Tibial artery (tissue), 4 donors: Measurements from ENCODE around the gene CDC45.

Experiments used
- DNase-seq, 2 donors: peaks; one replicate each; pipeline ENCODE4 v3.0.0-alpha.2; 2019
- H3K27ac ChIP-seq, 2 donors: fragments of 200-600 bp; sonication (generic) in 1 of 2; 1 replicate in 1 of 2; 2 replicates in 1 of 2; pipeline ENCODE4 v1.5.1; 2018 to 2019; ENCODE audit warnings: mild to moderate bottlenecking in 1 of 2
- H3K27me3 ChIP-seq, 2 donors: fragments of 200-600 bp; sonication (generic) in 1 of 2; one replicate each; pipeline versions ENCODE4 v1.5.1 to v1.6.0; 2016 to 2019
- H3K36me3 ChIP-seq, 3 donors: fragments of 200-600 bp; sonication (generic) in 2 of 3; one replicate each; pipeline ENCODE4 v1.5.1; 2016 to 2019; ENCODE audit warnings: mild to moderate bottlenecking in 2 of 3
- H3K4me1 ChIP-seq, 4 donors: fragments of 200-600 bp; sonication (generic) in 2 of 4; 1 replicate in 3 of 4; 2 replicates in 1 of 4; pipeline ENCODE4 v1.5.1; 2016 to 2019
- H3K4me3 ChIP-seq, 2 donors: fragments of 200-600 bp; sonication (generic) in 1 of 2; 1 replicate in 1 of 2; 2 replicates in 1 of 2; pipeline ENCODE4 v1.5.1; 2018 to 2019; ENCODE audit warnings: mild to moderate bottlenecking in 2 of 2
- H3K9me3 ChIP-seq, 3 donors: fragments of 200-600 bp; sonication (generic) in 1 of 3; one replicate each; pipeline ENCODE4 v1.5.1; 2016 to 2019
- intact Hi-C: fragments of 100-400 bp; cut with DNase I; formaldehyde crosslinking; loops from one replicate; pipeline ENCODE4 v1.15.0; 2023; ENCODE audit warnings: low total_unique reads
- TF ChIP-seq, protein P1 (sequence below), 2 experiments: fragments of 200-600 bp in 1 of 2; fragments of 450-650 bp in 1 of 2; IDR thresholded peaks; one replicate each; pipeline ENCODE4 v1.5.1; 2017 to 2019; ENCODE audit warnings: antibody characterized with exemption in 2 of 2, mild to moderate bottlenecking in 1 of 2, moderate library complexity in 1 of 2

Gene CDC45

DNA sequence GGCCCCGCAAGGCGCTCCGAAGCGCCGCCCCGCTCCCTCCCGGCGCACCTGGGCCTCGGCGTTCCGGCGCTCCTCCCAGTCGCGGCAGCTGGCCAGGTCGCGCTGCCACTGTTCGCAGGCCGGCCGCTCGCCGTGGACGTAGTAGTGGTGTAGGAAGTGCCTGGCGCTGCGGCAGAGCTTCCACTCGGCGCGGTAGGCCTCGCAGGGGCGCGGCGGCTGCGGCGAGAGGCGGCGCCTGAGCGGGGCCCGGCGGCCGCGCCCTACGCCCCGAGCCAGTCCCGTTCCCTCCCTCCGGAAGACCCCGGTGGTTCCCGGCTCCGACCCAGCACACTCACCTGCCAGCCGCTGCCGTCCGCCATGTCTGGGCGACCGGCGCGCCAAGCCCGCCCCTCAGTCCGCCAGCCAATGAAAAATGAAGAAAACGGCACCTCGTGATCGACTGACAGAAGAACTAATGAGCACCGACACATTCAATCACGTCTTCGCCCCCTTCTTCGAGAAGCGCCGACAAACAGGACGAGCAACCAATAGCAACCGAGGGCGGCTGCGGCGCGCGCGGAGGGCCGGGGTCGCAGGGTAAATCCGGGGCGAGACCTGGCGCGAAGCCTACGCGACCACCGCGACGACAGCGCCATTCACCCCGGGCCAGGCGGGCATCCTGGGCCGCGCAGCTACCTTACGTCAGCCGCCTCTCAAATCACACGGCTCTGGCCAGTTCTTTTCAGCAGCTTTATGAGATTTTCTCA is 32.2 kb upstream of the CDC45 start, which contains the start of gene C22orf39:
C22orf39 (minus strand) TSS at position 382 of the 746 bp plus-strand sequence; CDS start at position 359, 23 bp downstream.
- Histone ChIP-seq H3K4me3 (peak within 1 kb of the TSS; percentile 81 to 88), H3K36me3 (peaks cover 4 to 43% (median 18%) of the 10 kb centered on the region in 3 donors), H3K9me3 (no peaks in the 10 kb centered on the region), H3K27me3 (no peaks in the 10 kb centered on the region), H3K27ac (peak within 1 kb of the TSS; percentile 84 to 91), H3K4me1 (peaks cover 0 to 37% (median 17%) of the 10 kb centered on the region in 4 donors)
- TF ChIP-seq, protein P1, sequence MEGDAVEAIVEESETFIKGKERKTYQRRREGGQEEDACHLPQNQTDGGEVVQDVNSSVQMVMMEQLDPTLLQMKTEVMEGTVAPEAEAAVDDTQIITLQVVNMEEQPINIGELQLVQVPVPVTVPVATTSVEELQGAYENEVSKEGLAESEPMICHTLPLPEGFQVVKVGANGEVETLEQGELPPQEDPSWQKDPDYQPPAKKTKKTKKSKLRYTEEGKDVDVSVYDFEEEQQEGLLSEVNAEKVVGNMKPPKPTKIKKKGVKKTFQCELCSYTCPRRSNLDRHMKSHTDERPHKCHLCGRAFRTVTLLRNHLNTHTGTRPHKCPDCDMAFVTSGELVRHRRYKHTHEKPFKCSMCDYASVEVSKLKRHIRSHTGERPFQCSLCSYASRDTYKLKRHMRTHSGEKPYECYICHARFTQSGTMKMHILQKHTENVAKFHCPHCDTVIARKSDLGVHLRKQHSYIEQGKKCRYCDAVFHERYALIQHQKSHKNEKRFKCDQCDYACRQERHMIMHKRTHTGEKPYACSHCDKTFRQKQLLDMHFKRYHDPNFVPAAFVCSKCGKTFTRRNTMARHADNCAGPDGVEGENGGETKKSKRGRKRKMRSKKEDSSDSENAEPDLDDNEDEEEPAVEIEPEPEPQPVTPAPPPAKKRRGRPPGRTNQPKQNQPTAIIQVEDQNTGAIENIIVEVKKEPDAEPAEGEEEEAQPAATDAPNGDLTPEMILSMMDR (IDR thresholded peaks at IDR 0.05) = no peak
- intact Hi-C loops = no loop called here
- DNase-seq = peak; percentile 91 to 94

- no peaks in the 10 kb centered on the region for H3K9me3 ChIP-seq
- peaks cover 10 to 44% (median 24%) of the 10 kb centered on the region in 3 donors for H3K36me3 ChIP-seq
- peak overlapping the region; percentile 84 to 91 for H3K27ac ChIP-seq
- no peaks in the 10 kb centered on the region for H3K27me3 ChIP-seq
- peaks cover 0 to 37% (median 17%) of the 10 kb centered on the region in 4 donors for H3K4me1 ChIP-seq
- intact Hi-C loops = no loop called here
- no peak for DNase-seq
- TF ChIP-seq, protein P1 (IDR thresholded peaks at IDR 0.05) = no peak
- peak overlapping the region; percentile 81 to 88 for H3K4me3 ChIP-seq
These were observed 31.6 kb upstream of the CDC45 start for GRCh38 chr22:19448076-19448607.

GRCh38 chr22:19448739-19449421 is 30.8 kb upstream of the CDC45 start:
- no peaks in the 10 kb centered on the region for H3K9me3 ChIP-seq
- DNase-seq = no peak
- no peak overlapping the region for H3K4me3 ChIP-seq
- no peaks in the 10 kb centered on the region for H3K27me3 ChIP-seq
- H3K36me3 ChIP-seq = peaks cover 17 to 44% (median 24%) of the 10 kb centered on the region in 3 donors
- TF ChIP-seq, protein P1 (IDR thresholded peaks at IDR 0.05) = no peak
- H3K27ac ChIP-seq = no peak overlapping the region
- peaks cover 0 to 37% (median 17%) of the 10 kb centered on the region in 4 donors for H3K4me1 ChIP-seq
- intact Hi-C loops = no loop called here

DNA sequence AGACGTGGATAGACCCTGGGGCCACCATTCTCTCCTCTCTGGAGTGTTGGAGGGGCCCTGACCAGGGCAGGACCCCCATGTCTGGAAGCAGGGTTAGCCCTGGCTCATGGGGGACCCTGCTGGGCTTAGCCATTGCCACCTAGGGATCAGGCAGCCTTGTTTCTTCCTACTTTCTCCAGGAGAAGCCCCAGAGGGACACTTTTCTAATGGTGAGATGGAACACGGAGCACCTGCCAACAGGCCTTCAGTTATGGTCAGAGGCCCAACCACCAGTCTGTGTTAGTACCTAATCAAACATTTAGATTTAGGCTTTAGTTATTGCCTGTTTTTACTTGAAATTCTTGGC is 30.3 kb upstream of the CDC45 start:
- H3K4me3 ChIP-seq = no peak overlapping the region
- intact Hi-C loops = no loop called here
- no peak overlapping the region for H3K27ac ChIP-seq
- no peaks in the 10 kb centered on the region for H3K27me3 ChIP-seq
- TF ChIP-seq, protein P1 (IDR thresholded peaks at IDR 0.05) = no peak
- DNase-seq = no peak
- H3K4me1 ChIP-seq = peaks cover 0 to 37% (median 17%) of the 10 kb centered on the region in 4 donors
- H3K9me3 ChIP-seq = no peaks in the 10 kb centered on the region
- peaks cover 22 to 44% (median 25%) of the 10 kb centered on the region in 3 donors for H3K36me3 ChIP-seq

DNA sequence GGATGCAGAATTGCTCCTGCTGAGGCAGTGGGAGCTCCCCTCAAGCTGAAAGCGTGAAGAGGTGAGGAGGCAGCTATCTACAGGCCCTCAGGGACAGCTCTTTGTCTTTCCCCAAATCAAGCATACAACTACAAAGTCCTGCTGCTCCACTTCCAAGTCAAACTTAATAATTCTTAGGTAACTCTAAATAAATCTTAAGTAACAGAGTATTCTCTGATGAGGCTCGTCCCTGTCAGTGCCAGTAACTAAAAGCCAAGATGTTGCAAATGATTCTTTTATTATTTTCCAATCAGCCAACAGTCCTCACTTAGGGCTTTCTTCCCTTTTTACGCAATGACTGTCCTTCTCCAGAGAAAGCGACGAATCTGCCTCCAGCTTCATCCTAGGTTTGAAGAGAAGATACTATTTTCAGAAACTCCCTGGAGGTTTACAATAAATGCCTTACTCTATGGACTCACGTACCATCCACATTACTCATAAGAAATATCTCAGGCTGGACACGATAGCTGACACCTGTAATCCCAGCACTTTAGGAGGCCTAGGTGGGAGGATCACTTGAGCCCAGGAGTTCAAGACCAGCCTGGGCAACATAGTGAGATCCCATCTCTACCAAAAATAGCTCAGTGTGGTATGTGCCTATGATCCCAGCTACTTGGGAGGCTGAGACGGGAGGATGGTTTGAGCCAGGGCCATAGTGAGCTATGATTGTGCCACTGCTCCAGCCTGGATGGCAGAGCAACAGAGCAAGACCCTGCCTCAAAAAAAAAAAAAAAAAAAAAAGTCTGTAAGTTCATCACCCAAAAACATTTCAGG is 29.2 kb upstream of the CDC45 start:
- Histone ChIP-seq H3K4me1 (peaks cover 0 to 25% (median 16%) of the 10 kb centered on the region in 4 donors), H3K27ac (no peak overlapping the region), H3K27me3 (no peaks in the 10 kb centered on the region), H3K9me3 (no peaks in the 10 kb centered on the region), H3K36me3 (peaks cover 31 to 51% (median 36%) of the 10 kb centered on the region in 3 donors), H3K4me3 (no peak overlapping the region)
- TF ChIP-seq, protein P1 (IDR thresholded peaks at IDR 0.05) = no peak
- intact Hi-C loops = no loop called here
- DNase-seq = no peak
